NCI-H69 (cell line): Measurements from ENCODE around the gene OAF.
"Not testable (repeated sequence)": the region's sequence is repeated elsewhere in the genome, so short reads cannot be mapped to it uniquely, and the experiment has no call there.

Experiments
- DNase-seq: peaks from one replicate; lab custom pipeline; 2025; lab: John Stamatoyannopoulos, UW

OAF gene

GRCh38 chr11:120271672-120272071, 60.8 kb downstream of the OAF start:
- no peak for DNase-seq

GRCh38 chr11:120272303-120272702, 61.5 kb downstream of the OAF start:
- DNase-seq = no peak

- no peak for DNase-seq
Observed at GRCh38 chr11:120273432-120273831, 62.6 kb downstream of the OAF start.

- DNase-seq = not testable (repeated sequence)
Observed at GRCh38 chr11:120273956-120274355, 63.1 kb downstream of the OAF start.

- DNase-seq = peak; percentile 24
Observed at GRCh38 chr11:120279502-120279901, 68.7 kb downstream of the OAF start.
